Neural progenitor cell (in vitro differentiated cells): ENCODE data around the gene RUNX1. TPM values are rescaled to one million over a fixed set of nuclear protein-coding genes. Genes with fewer than 3 reads are reported as not detected.

Experiments used
- DNase-seq: peaks from one replicate; pipeline ENCODE4 v3.0.0-alpha.2; 2016; ENCODE audit warnings: low spot score
- H2AFZ ChIP-seq: fragments of 200-600 bp; sonication (generic); replicated peaks from 2 replicates; pipeline ENCODE4 v1.6.1; 2016; ENCODE audit warnings: antibody characterized with exemption
- H3F3A ChIP-seq: fragments of 200-600 bp; sonication (generic); 2 replicates; pipeline ENCODE4 v1.6.1; 2016; ENCODE audit warnings: antibody characterized with exemption, low read depth
- H3K27ac ChIP-seq: fragments of 200-600 bp; sonication (generic); 2 replicates; pipeline ENCODE4 v1.5.1; 2016; ENCODE audit warnings: mild to moderate bottlenecking
- H3K27me3 ChIP-seq: fragments of 200-600 bp; sonication (generic); 2 replicates; pipeline ENCODE4 v1.6.1; 2016; ENCODE audit warnings: mild to moderate bottlenecking, moderate library complexity
- H3K36me3 ChIP-seq: fragments of 200-600 bp; sonication (generic); 2 replicates; pipeline ENCODE4 v1.5.1; 2016
- H3K4me1 ChIP-seq: fragments of 200-600 bp; sonication (generic); 2 replicates; pipeline ENCODE4 v1.6.1; 2016; ENCODE audit warnings: mixed run types
- H3K4me2 ChIP-seq: fragments of 200-600 bp; sonication (generic); 2 replicates; pipeline ENCODE4 v1.6.1; 2016
- H3K4me3 ChIP-seq: fragments of 200-600 bp; sonication (generic); 2 replicates; pipeline ENCODE4 v1.5.1; 2016
- H3K79me2 ChIP-seq: fragments of 200-600 bp; sonication (generic); 2 replicates; pipeline ENCODE4 v1.6.1; 2016; ENCODE audit warnings: low read depth
- H3K9ac ChIP-seq: fragments of 200-600 bp; sonication (generic); 2 replicates; pipeline ENCODE4 v1.6.1; 2016
- H3K9me3 ChIP-seq: fragments of 200-600 bp; sonication (generic); 2 replicates; pipeline ENCODE4 v1.5.1; 2016; ENCODE audit warnings: low read depth
- H4K20me1 ChIP-seq: fragments of 200-600 bp; sonication (generic); 2 replicates; pipeline ENCODE4 v1.6.1; 2016; ENCODE audit warnings: low read depth
- H3K27ac Mint-ChIP-seq: 3 replicates; pipeline ENCODE4 v1.8.0; 2021; ENCODE audit warnings: mixed read lengths
- H3K27me3 Mint-ChIP-seq: 2 replicates; pipeline ENCODE4 v1.8.0; 2022; ENCODE audit warnings: low read depth, mild to moderate bottlenecking, inconsistent platforms, moderate library complexity, mixed read lengths; ENCODE audit not compliant: insufficient read depth
- H3K36me3 Mint-ChIP-seq: 3 replicates; pipeline ENCODE4 v1.8.0; 2021; ENCODE audit warnings: mixed read lengths
- H3K4me1 Mint-ChIP-seq: 3 replicates; pipeline ENCODE4 v1.8.0; 2021; ENCODE audit warnings: mixed read lengths
- H3K4me3 Mint-ChIP-seq: 3 replicates; pipeline ENCODE4 v1.8.0; 2021; ENCODE audit warnings: mild to moderate bottlenecking, moderate library complexity, mixed read lengths
- H3K9me3 Mint-ChIP-seq: 3 replicates; pipeline ENCODE4 v1.8.0; 2020; ENCODE audit warnings: mixed read lengths
- EZH2 ChIP-seq: fragments of 200-600 bp; sonication (generic); IDR thresholded peaks from 2 replicates; pipeline ENCODE4 v1.6.1; 2017; ENCODE audit warnings: antibody characterized with exemption, mild to moderate bottlenecking, moderate library complexity
- EZH2phosphoT487 ChIP-seq: fragments of 200-600 bp; sonication (generic); IDR thresholded peaks from 2 replicates; pipeline ENCODE4 v1.6.1; 2017; ENCODE audit warnings: antibody characterized with exemption
- total RNA-seq: library from RNA; depleted of rRNA; stranded (reverse); fragments of >200 nt; gene quantifications from 2 replicates; pipeline ENCODE4 v1.2.3, GENCODE V29; 2015; ENCODE audit warnings: low replicate concordance
- TF ChIP-seq, protein P1 (sequence below): fragments of 200-600 bp; sonication (generic); IDR thresholded peaks from 2 replicates; pipeline ENCODE4 v1.5.1; 2017; ENCODE audit warnings: antibody characterized with exemption, mild to moderate bottlenecking

The RUNX1 gene
- total RNA-seq, 1 donor from 2014 or later = 0.09 TPM

DNA sequence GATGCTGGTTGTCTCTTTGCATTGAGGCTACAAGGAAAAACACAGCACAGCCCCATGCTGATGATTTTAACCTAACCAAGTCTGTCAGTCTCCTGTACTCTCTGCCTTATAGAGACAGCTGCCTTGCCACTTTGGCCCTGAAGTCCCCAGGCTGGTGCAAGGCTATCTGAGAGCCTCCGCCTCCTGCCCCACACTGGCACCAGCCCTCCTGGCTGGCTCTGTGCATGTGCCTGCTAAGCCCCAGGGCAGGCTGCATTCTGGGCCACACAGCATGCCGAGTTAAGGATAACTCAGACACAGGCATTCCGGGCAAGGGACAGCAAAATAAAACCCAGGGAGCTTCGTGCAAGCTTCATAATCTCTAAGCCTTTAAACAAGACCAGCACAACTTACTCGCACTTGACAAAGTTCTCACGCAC, 910 bp downstream of the RUNX1 start:
- Histone ChIP-seq H3K4me1 (peaks cover 23% of the 10 kb centered on the region), H3K4me2 (no peak overlapping the region), H3K79me2 (no peaks in the 10 kb centered on the region), H3K27me3 (no peaks in the 10 kb centered on the region), H3K9me3 (no peaks in the 10 kb centered on the region), H4K20me1 (no peaks in the 10 kb centered on the region), H3K9ac (no peak overlapping the region), H3K27ac (no peak overlapping the region), H3F3A (no peaks in the 10 kb centered on the region), H2AFZ (peak overlapping the region; percentile 26), H3K36me3 (no peaks in the 10 kb centered on the region), H3K4me3 (no peak overlapping the region)
- peak; percentile 41 for DNase-seq
- Mint-ChIP-seq H3K27ac (peak overlapping the region; percentile 1), H3K9me3 (no peaks in the 10 kb centered on the region), H3K4me3 (no peak overlapping the region), H3K36me3 (no peaks in the 10 kb centered on the region), H3K27me3 (peaks cover 12% of the 10 kb centered on the region), H3K4me1 (peaks cover 44% of the 10 kb centered on the region)
- TF ChIP-seq, protein P1, sequence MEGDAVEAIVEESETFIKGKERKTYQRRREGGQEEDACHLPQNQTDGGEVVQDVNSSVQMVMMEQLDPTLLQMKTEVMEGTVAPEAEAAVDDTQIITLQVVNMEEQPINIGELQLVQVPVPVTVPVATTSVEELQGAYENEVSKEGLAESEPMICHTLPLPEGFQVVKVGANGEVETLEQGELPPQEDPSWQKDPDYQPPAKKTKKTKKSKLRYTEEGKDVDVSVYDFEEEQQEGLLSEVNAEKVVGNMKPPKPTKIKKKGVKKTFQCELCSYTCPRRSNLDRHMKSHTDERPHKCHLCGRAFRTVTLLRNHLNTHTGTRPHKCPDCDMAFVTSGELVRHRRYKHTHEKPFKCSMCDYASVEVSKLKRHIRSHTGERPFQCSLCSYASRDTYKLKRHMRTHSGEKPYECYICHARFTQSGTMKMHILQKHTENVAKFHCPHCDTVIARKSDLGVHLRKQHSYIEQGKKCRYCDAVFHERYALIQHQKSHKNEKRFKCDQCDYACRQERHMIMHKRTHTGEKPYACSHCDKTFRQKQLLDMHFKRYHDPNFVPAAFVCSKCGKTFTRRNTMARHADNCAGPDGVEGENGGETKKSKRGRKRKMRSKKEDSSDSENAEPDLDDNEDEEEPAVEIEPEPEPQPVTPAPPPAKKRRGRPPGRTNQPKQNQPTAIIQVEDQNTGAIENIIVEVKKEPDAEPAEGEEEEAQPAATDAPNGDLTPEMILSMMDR = no peak
- TF ChIP-seq EZH2 (no peak), EZH2phosphoT487 (no peak)

DNA sequence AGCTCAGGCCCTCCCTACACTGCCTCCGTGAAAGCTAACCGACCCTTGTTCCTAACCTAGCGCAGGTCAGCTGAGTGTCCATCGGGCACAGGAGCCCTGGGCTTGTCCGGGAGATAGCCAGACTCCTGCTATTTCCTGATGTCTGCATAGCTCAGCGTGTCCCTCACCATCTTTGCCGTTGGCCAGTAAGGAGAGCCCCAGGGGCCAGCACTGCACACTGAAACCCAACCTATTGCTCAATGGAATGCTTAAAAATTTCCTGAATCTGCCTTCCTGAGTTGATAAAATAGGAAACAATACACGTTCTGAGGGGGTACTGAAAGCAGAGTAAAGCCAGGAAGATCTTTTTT, 2.2 kb downstream of the RUNX1 start:
- peaks cover 43% of the 10 kb centered on the region for H3K4me1 Mint-ChIP-seq
- H3K4me1 ChIP-seq = peaks cover 23% of the 10 kb centered on the region
- no peaks in the 10 kb centered on the region for H4K20me1 ChIP-seq
- H3K9me3 ChIP-seq = no peaks in the 10 kb centered on the region
- H3K79me2 ChIP-seq = no peaks in the 10 kb centered on the region
- H3K4me3 Mint-ChIP-seq = no peak overlapping the region
- no peak overlapping the region for H3K27ac ChIP-seq
- no peak overlapping the region for H2AFZ ChIP-seq
- no peak for TF ChIP-seq EZH2
- no peak for TF ChIP-seq EZH2phosphoT487
- TF ChIP-seq, protein P1 = no peak
- no peak overlapping the region for H3K4me3 ChIP-seq
- H3K9ac ChIP-seq = no peak overlapping the region
- no peaks in the 10 kb centered on the region for H3F3A ChIP-seq
- H3K27me3 Mint-ChIP-seq = peaks cover 9% of the 10 kb centered on the region
- H3K27me3 ChIP-seq = no peaks in the 10 kb centered on the region
- H3K4me2 ChIP-seq = no peak overlapping the region
- no peaks in the 10 kb centered on the region for H3K36me3 ChIP-seq
- DNase-seq = no peak
- no peaks in the 10 kb centered on the region for H3K9me3 Mint-ChIP-seq
- peak overlapping the region; percentile 70 for H3K27ac Mint-ChIP-seq
- H3K36me3 Mint-ChIP-seq = no peaks in the 10 kb centered on the region

DNA sequence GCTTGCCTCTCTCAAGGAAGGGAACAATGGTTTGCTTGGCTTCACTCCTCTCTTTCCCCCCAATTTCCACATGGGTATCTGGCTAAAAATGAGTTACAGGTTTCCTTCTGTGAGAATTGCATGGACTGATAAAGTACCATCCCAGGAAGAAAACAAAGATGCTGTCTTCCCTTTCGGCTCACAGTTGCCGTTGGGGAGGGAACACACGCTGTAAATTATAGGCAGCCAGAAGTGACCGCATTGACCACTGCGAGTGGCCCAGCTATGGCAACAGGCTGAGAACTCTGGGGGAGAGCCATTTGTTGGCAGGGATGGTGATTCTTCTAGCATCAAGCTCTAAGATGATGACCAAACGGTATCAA, 2.9 kb downstream of the RUNX1 start:
- no peak overlapping the region for H3K27ac Mint-ChIP-seq
- H3K27ac ChIP-seq = no peak overlapping the region

More for the DNA sequence above, 2.9 kb downstream of the RUNX1 start:
- Histone ChIP-seq H3F3A (no peaks in the 10 kb centered on the region), H3K9me3 (no peaks in the 10 kb centered on the region), H3K4me1 (peaks cover 23% of the 10 kb centered on the region), H3K36me3 (no peaks in the 10 kb centered on the region), H4K20me1 (no peaks in the 10 kb centered on the region), H3K27me3 (no peaks in the 10 kb centered on the region), H3K9ac (no peak overlapping the region), H2AFZ (no peak overlapping the region), H3K79me2 (no peaks in the 10 kb centered on the region), H3K4me2 (no peak overlapping the region), H3K4me3 (no peak overlapping the region)
- Mint-ChIP-seq H3K36me3 (no peaks in the 10 kb centered on the region), H3K9me3 (no peaks in the 10 kb centered on the region), H3K27me3 (peaks cover 6% of the 10 kb centered on the region), H3K4me3 (no peak overlapping the region), H3K4me1 (peaks cover 40% of the 10 kb centered on the region)
- TF ChIP-seq EZH2 (no peak), EZH2phosphoT487 (no peak)
- TF ChIP-seq, protein P1 = no peak
- DNase-seq = no peak
